ENCODE results near the gene THADA. TPM values are rescaled to one million over a fixed set of nuclear protein-coding genes. Genes with fewer than 3 reads are reported as not detected.

THADA gene
- total RNA-seq, 4 donors from 2014 or later: 26.2 to 58.3 (median 29.7) TPM

DNA sequence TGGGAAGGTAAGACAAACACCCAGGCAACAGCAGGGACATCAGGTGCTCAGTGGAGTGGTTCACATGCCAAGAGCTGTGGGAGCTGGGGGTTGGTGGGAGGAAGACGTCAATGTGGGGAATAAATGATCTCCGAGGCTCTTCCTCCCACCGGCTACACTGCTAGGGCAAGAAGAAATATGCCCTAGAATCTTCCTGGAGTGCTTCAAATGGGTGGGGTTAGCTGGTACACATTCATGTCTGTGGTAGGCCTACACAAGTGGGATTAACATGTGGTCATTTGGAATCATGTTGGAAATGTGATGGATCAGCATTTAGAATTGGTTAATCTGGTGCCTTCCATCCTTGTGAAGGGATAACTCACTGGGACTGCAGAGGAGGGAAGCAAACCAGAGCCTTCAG is 357.0 kb downstream of the THADA start:
- 84% methylated on average over 3 of the region's 3 CpGs for WGBS
- Histone ChIP-seq H3K9me3 (no peaks in the 10 kb centered on the region), H3K4me1 (no peaks in the 10 kb centered on the region), H3K27ac (no peak overlapping the region), H3K36me3 (no peaks in the 10 kb centered on the region), H3K27me3 (no peaks in the 10 kb centered on the region), H3K4me3 (no peak overlapping the region)
- TF ChIP-seq, protein P1, sequence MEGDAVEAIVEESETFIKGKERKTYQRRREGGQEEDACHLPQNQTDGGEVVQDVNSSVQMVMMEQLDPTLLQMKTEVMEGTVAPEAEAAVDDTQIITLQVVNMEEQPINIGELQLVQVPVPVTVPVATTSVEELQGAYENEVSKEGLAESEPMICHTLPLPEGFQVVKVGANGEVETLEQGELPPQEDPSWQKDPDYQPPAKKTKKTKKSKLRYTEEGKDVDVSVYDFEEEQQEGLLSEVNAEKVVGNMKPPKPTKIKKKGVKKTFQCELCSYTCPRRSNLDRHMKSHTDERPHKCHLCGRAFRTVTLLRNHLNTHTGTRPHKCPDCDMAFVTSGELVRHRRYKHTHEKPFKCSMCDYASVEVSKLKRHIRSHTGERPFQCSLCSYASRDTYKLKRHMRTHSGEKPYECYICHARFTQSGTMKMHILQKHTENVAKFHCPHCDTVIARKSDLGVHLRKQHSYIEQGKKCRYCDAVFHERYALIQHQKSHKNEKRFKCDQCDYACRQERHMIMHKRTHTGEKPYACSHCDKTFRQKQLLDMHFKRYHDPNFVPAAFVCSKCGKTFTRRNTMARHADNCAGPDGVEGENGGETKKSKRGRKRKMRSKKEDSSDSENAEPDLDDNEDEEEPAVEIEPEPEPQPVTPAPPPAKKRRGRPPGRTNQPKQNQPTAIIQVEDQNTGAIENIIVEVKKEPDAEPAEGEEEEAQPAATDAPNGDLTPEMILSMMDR (IDR thresholded peaks at IDR 0.05): no peak
- no peak for TF ChIP-seq POLR2A (IDR thresholded peaks at IDR 0.05)
- TF ChIP-seq EP300 (IDR thresholded peaks at IDR 0.05): no peak
- TF ChIP-seq POLR2AphosphoS5 (IDR thresholded peaks at IDR 0.05): no peak
- no peak for DNase-seq (ENCODE audit: low spot score in 2 of 2)

DNA sequence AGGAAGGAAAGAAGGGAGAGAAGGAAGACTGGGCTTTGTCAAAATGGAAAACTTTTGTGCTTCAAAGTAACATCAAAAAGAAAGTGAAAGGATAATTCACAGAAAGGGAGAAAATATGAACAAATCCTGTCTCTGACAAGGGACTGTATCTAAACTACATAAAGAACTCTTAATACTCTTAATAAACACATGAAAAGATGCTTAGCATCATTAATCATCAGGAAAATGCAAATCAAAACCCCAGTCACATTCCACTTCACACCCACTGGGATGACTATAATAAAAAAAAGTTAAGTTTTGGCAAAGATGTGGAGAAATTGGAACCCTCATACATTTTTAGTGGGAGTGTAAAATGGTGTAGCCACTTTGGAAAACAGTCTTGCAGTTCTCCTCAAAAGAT is 357.7 kb downstream of the THADA start:
- H3K9me3 ChIP-seq: no peaks in the 10 kb centered on the region
- no peak overlapping the region for H3K27ac ChIP-seq
- no peak for DNase-seq (ENCODE audit: low spot score in 2 of 2)
- TF ChIP-seq POLR2A (IDR thresholded peaks at IDR 0.05): no peak
- TF ChIP-seq POLR2AphosphoS5 (IDR thresholded peaks at IDR 0.05): no peak
- TF ChIP-seq, protein P1 (IDR thresholded peaks at IDR 0.05): no peak
- TF ChIP-seq EP300 (IDR thresholded peaks at IDR 0.05): no peak
- no peaks in the 10 kb centered on the region for H3K36me3 ChIP-seq
- no peaks in the 10 kb centered on the region for H3K4me1 ChIP-seq
- no peak overlapping the region for H3K4me3 ChIP-seq
- no peaks in the 10 kb centered on the region for H3K27me3 ChIP-seq

DNA sequence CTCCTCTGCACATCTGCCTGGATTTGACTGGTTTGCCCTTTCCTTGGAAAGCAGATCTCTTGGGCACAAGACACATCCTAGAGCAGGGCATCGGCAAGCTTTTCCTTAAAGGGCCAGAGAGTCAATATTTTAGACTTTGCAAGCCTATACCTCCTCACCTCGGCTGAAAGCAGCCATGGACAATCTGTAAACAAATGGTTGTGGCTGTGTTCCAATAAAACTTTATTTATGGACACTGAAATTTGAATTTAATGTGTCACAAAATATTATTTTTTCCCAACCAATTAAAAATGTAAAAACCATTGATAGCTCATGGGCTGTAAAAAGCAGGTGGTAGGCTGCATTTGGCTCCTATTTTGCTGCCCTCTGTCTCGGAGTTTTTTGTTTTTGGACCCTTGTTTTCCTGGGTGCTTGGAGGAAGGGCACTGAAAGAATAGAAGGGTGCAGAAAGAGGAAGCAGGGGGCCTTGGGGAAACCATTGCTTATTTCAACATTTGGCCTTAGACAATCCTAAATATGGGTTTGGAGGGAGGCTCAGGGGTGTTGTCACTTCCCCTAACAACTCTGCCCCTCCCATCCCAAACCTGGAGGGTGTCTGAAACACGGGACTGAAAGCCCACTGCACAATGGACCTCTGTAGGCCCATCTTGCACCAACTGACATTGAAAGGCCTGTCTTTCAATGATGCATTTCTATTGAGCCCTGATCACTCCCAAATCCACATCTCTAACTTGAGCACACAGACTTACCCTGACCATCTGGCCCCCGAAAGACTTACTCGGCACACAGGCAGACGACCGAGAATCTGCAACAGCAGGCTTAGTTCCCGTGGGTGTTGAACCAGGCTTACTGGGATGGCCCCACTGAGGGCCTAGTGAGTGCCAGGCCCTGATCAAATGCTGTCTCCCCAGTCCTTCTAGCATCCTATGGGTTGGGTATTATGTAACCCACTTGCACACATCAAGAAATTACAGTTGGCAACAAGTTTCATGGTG is 362.3 kb downstream of the THADA start:
- peak in 1 of 2 donors; percentile 50 for DNase-seq (ENCODE audit: low spot score in 2 of 2)
- Histone ChIP-seq H3K4me3 (no peak overlapping the region), H3K27me3 (no peaks in the 10 kb centered on the region), H3K27ac (peak overlapping the region; percentile 29), H3K9me3 (no peaks in the 10 kb centered on the region), H3K4me1 (peaks cover 12% of the 10 kb centered on the region), H3K36me3 (peaks cover 14% of the 10 kb centered on the region)
- WGBS: 88% methylated on average over 9 of the region's 9 CpGs
- no peak for TF ChIP-seq POLR2AphosphoS5 (IDR thresholded peaks at IDR 0.05)
- TF ChIP-seq EP300 (IDR thresholded peaks at IDR 0.05): no peak
- TF ChIP-seq POLR2A (IDR thresholded peaks at IDR 0.05): no peak
- TF ChIP-seq, protein P1 (IDR thresholded peaks at IDR 0.05): no peak

DNA sequence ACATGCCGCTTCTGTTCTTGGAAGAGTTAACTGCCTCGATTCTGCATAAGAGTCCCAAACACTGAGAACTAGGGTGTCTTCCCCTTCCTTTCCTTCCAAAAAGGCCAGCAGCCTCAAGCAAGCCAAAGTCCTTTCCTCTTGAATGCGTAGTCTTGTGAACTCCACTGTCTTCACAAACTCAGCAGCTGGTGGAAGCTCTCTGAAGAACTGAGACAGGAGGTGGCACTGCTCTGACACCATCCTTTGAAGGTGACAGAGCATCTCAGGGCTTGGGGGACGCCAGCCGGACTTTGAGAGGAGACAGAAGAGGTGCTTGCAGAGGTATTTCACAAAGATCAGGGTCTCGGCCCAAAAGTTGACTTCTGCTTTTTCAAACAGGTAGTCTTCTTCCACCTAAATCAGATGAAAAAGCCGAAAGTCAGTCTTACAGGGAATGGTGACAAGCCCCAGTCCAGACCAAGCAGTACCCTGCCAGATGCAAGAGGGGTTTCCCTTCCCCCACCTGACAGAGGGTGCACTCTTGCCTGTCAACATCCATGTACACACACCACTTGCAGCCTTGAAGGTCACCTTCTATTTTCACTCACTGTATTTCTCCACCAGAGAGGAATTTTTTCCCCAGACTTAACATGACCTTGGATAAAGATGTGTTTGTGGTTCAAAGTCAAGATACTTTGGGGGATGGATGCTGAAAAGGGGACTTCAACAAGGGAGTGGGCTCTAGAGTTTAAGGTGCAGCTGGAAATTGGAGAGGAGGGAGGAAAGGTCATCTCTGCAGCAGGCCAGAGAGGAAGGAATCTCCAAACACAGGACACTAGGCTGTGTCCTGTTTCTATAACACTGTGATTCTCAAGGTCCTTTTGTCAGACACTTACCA is 364.6 kb downstream of the THADA start:
- no peak overlapping the region for H3K27ac ChIP-seq
- TF ChIP-seq EP300 (IDR thresholded peaks at IDR 0.05) (no peak), POLR2AphosphoS5 (IDR thresholded peaks at IDR 0.05) (no peak), POLR2A (IDR thresholded peaks at IDR 0.05) (no peak)
- TF ChIP-seq, protein P1 (IDR thresholded peaks at IDR 0.05): no peak
- H3K4me3 ChIP-seq: no peak overlapping the region
- WGBS: 90% methylated on average over 7 of the region's 7 CpGs
- DNase-seq (ENCODE audit: low spot score in 2 of 2): no peak
- peaks cover 21% of the 10 kb centered on the region for H3K4me1 ChIP-seq
- H3K36me3 ChIP-seq: peaks cover 14% of the 10 kb centered on the region
- H3K9me3 ChIP-seq: no peaks in the 10 kb centered on the region
- no peaks in the 10 kb centered on the region for H3K27me3 ChIP-seq

Data from suprapubic skin (tissue), 4 donors.